Non-pigmented ciliary epithelial cell (primary cell): ENCODE data around the gene TMEM11.
A peak's percentile ranks its signal among the peaks of the same experiment; 100 is the strongest.

Experiments used
- DNase-seq: peaks from one replicate; pipeline ENCODE4 v3.0.0-alpha.2; 2010; ENCODE audit warnings: low read depth

The TMEM11 gene

GRCh38 chr17:21214015-21214776 lies at the start of gene TMEM11:
TSS of gene TMEM11 (minus strand) at chr17:21214161. CDS start at chr17:21214152, 9 bp downstream.
- peak; percentile 72 for DNase-seq

DNA sequence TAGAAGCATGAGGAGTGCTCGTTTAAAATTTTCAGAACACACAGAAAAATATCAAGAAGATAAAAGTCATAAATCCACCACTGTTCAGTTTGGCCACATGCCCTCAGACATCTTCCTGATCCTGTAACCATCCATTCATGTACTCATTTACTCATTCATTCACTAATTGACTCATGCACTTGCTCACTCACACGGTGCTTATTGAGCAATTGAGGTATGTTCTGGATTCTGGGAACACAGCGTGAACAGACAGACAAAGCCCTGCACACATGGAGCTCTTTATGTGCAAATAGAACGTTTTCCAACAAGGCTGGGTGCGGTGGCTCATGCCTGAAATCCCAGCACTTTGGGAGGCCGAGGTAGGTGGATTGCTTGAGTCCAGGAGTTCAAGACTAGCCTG lies 49.4 kb upstream of the TMEM11 start:
- DNase-seq, result no peak

DNA sequence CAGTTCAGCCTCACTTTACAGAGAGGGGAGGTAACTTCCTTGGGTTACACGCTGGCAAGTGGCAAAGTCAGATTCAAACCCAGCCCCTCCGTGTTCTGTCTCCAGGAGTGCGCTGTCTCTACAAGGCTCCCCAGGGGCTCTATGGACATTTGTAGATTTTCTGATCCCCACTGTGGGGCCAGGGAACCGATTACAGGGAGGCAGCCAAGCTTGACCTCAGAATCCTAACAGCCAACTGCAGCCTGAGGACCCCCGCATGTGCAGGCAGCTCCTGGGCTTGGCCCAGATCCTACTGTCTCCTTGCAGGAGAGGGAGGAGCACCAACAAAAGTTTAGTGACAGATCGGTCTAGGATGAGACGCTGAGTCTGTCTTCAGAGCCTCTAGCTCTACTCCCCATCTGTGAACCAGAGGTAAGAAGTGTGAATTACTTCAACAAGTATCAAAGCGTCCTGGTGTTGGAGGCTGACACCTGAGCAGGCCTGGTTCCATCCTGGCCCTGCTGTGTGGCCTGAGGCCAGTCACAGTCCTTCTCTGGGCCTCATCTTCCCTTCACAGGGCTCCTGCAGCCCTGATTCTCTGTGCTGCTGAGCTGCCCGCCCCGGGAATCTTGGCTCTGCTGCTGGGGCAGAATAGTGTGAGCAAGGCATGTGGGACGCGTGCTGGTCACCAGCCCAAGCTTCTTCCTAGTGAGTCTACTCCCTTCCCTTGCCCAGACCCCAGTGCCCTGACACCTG lies 48.5 kb upstream of the TMEM11 start:
- DNase-seq, result no peak

DNA sequence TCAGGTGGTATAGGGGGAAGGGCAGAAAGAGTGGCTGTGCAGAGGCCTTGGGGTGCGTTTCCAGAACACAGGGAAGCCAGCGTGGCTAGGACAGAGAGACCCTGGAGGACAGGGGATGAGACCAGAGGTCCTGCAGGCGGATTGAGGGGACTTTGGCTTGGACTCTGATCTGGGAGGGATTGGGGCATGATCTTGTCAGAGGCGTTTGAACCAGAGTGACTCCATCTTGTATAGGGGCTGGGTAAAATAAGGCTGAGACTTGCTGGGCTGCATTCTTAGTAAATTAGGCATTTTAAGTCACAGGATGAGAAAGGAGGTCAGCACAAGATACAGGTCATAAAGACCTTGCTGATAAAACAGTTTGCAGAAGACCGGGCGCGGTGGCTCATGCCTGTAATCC lies 44.6 kb upstream of the TMEM11 start:
- DNase-seq, result no peak

- no peak for DNase-seq
These were observed 39.9 kb upstream of the TMEM11 start for GRCh38 chr17:21253646-21254441.

DNA sequence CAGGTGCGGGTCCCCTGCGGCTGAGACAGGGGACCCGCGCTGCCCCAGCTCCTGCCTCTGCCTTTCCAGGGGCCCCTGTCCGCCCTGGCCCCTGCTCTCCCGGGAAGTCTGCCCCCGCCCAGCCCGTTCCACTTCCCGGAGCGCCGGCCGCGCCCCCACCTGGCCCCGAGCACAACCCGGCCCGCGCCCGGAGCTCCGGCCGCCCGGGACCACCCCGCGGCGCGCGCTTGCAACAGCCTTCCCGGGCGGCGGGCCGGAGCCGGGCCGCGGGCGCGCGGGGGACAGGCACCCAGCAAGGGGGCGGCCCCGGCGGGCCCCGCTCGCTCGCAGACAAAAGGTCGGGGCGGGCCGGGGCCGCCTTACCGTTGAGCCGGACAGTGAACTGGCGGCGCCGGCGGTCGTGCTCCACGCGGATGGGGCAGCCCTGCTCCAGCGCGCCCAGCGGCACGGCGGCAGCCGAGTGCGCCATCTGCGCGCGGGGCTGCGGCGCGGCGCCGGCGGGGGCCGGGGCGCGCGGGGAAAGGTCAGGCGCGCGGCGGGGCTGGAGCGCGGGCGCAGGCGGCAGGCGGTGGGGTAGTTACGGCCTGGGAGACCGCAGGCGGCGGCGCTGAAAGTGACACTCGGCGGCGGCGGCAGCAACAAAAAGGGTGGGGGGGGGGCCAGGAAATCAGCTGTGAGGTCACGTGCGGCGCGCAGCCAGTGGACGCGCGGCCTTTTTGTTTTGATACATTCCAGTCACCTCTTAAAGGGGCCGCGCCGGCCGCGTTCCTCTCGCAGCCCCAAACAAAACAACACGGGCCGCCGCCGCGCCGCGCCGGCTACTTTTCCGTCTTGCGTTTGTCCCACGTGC lies 39.1 kb upstream of the TMEM11 start, which contains the start of gene NATD1:
Gene NATD1, minus strand, starts transcription at position 615 of the 850 bp plus-strand sequence. Its CDS starts 146 bp downstream, at position 469.
- DNase-seq, result no peak

- no peak for DNase-seq
These were observed 38.4 kb upstream of the TMEM11 start for GRCh38 chr17:21252289-21252795.

- no peak for DNase-seq
These were observed 37.5 kb upstream of the TMEM11 start for GRCh38 chr17:21251337-21252010.

DNA sequence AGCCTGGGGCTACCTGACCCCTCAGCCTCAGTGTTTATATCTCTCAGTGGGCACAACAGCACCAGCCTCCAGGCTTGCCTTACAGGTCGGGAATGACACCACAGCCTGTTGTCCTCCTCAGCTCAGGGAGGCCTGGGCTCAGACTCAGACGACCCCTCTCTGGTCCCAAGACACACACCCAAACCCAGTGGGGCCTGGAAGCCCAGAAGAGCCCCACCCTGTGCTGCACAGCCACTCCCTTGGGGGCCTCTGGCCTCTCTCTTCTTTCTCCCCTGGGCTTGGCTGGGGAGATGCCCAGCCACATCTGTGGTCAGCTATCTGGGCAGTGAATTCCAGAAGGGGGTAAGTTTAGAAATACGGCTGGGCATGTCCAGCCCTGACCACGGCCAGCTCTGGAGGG lies 36.9 kb upstream of the TMEM11 start:
- no peak for DNase-seq

DNA sequence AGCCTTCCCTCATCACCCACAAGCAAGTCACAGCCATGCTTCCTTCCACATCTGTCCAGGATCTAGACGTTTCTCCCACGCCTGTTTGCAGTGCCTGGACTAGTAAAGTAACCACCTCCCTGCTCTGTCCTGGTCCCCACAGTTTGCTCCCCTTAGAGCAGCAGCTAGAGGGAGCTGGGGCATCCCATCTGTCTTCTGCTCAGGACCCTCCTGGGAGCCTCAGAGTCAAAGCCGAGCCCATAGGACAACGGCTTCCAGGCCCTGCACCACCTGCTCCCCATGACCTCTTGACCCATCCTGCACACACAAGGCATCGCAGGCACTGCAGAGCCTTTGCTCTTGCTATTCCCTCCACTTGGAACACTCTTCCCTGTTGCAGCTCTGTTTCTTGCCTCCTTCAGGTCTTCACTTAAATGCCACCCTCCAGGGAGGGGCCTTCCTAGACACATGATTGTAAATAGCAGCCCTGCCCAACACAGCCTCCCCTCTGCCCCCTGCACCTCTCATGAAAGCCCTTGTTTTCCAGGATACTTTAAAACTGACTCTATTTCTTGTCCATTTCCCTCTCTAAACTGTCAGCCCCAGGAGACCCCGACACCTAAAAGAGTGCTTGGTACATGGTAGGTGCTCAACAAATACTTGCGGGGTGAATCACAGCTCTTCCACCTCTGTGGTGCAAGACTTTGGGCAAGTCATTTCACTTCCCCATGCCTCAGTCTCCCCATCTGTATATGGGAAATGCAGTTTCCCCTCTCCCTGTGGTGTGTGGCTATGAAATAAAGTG lies 36.2 kb upstream of the TMEM11 start:
- no peak for DNase-seq

DNA sequence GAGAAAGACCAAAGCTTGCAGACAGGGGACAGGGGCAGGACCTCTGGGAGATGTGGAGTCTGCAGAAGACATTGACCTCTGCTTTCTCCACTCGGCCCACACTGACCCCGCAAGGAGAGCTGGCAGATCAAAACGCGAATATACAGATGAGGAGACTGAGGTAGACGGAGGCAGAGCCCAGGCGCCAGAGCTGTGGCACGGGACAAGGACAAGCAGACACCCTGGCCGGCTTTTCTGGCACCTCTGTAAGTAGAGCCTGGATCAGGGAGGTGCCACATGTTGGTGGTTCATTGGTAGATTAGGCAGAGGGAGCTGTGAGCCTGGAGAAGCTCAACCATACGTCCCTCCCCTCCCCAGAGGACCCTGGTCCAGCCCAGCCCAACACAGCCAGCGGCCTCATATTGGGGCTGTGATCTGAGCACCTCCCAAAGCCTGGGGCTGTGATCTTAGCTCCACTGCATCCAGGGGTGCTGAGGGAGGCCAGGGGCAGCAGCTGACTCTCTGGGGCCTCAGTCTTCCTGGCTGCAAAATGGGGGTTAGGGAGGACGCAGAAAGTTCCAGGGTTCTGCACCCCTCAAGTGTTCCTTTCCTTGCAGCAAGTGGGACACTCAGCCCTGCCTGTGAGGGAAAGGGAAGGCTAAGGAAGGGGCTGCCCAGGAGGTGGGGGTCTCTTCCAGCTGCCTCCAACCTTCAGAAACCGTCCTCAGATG lies 35.3 kb upstream of the TMEM11 start:
- DNase-seq, result no peak

DNA sequence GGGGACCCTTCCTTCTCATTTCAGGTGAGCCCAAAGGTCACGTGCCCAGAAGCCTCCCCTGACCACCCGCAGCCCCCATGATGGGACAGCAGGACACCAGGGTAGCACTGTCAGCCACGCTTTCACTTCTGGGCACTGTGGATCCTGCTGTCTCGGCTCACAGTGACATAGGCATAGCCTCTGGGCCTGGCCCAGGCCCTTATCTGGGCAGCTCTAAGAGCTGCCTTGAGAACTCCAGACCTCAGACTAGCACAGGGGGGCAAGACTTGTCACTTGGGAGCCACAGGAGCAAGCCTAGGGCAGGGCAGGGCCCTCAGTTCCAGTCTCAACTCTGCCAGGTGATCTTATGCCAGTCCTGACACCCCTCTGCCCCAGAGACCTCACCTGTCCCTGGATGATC lies 34.5 kb upstream of the TMEM11 start:
- DNase-seq, result no peak

- DNase-seq, result no peak
These were observed 33.7 kb upstream of the TMEM11 start for GRCh38 chr17:21247552-21248258.

DNA sequence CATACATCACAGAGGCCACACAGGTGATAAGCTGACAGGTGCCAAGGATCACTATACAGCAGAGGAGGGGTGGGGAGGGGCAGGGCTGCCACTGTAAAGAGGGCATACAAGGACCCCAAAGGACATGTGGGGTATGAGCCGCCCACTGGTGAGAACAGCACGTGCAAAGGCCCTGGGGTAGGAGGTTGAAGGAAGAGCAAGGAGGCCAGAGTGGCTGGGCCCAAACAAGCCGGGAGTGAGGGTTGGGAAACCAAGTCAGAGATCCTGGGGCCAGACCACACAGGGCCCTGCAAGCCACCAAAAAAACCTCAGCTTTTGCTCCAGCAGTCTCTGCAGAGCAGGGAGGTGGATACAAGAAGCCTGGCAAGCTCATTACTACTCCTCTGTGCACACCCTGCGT lies 32.7 kb upstream of the TMEM11 start:
- no peak for DNase-seq

- DNase-seq, result no peak
These were observed 31.7 kb upstream of the TMEM11 start for GRCh38 chr17:21245639-21246084.

- no peak for DNase-seq
These were observed 29.7 kb upstream of the TMEM11 start for GRCh38 chr17:21243516-21244303.

GRCh38 chr17:21242780-21243515 lies 29.0 kb upstream of the TMEM11 start:
- no peak for DNase-seq
